ENCODE measurements around the gene SLC2A3.
"Not testable (repeated sequence)": the region's sequence is repeated elsewhere in the genome, so short reads cannot be mapped to it uniquely, and the experiment has no call there.

SLC2A3 gene

GRCh38 chr12:7880952-7881735 lies 54.8 kb downstream of the SLC2A3 start:
- DNase-seq; in situ Hi-C loops (cut with HindIII; ENCODE audit: low pct_ligation_motif_present, low pct_unique_long_range_greater_than_20kb, low sequenced_read_pairs): not testable (repeated sequence)

GRCh38 chr12:7879246-7879645 lies 56.7 kb downstream of the SLC2A3 start:
- in situ Hi-C loops (cut with HindIII; ENCODE audit: low pct_ligation_motif_present, low pct_unique_long_range_greater_than_20kb, low sequenced_read_pairs): no loop called here
- no peak for DNase-seq

GRCh38 chr12:7877420-7877819 lies 58.6 kb downstream of the SLC2A3 start:
- in situ Hi-C loops (cut with HindIII; ENCODE audit: low pct_ligation_motif_present, low pct_unique_long_range_greater_than_20kb, low sequenced_read_pairs): no loop called here
- no peak for DNase-seq

GRCh38 chr12:7872566-7873319 lies 63.2 kb downstream of the SLC2A3 start, which contains the start of gene SLC2A14:
SLC2A14 (minus strand) TSS chr12:7872915; CDS start chr12:7869880, 3,035 bp downstream.
- DNase-seq: no peak
- in situ Hi-C loops (cut with HindIII; ENCODE audit: low pct_ligation_motif_present, low pct_unique_long_range_greater_than_20kb, low sequenced_read_pairs): no loop called here

- in situ Hi-C loops (cut with HindIII; ENCODE audit: low pct_ligation_motif_present, low pct_unique_long_range_greater_than_20kb, low sequenced_read_pairs): no loop called here
These were observed 65.7 kb downstream of the SLC2A3 start for GRCh38 chr12:7870335-7870734.

More at GRCh38 chr12:7870335-7870734, 65.7 kb downstream of the SLC2A3 start:
- DNase-seq: no peak

All from ACHN (cell line).